C4-2B (cell line): ENCODE data around the gene NT5C1A.

ENCODE experiments used
- CTCF ChIP-seq: fragments of 450-650 bp; conservative IDR thresholded peaks from 2 replicates; pipeline ENCODE4 v1.5.1; 2017; ENCODE audit warnings: mild to moderate bottlenecking
- ZFX ChIP-seq: fragments of 450-650 bp; IDR thresholded peaks from 2 replicates; pipeline ENCODE4 v1.6.1; 2017

- TF ChIP-seq CTCF: no peak; the same call in 1 of the 2 replicates
- no peak for TF ChIP-seq ZFX
Measured at GRCh38 chr1:39717809-39718208, 45.9 kb upstream of the NT5C1A start.
